NCI-H146 (cell line): ENCODE measurements around the gene ERCC6L2.

Source experiments
- DNase-seq: peaks from one replicate; lab custom pipeline; 2025; lab: John Stamatoyannopoulos, UW

Gene ERCC6L2

DNA sequence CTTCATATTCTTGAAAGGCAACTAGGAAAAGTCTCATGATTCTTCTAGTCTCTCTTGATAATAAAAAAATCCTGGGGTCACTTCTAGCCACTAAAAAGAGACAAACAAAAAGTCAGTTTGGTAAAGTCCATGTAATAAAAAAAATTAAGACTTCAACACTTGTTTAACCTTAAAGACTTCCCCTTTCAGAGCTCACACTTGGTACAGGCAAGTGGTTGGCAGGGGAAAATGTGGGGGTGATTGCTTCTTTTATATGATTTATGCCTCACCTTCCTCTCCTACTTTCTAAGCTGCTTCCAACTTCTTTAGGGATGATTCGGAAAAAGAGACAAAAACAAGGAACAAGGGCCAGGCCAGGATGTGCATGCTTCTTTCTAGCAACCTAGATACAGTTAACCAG, 5.1 kb upstream of the ERCC6L2 start:
- DNase-seq = no peak

DNA sequence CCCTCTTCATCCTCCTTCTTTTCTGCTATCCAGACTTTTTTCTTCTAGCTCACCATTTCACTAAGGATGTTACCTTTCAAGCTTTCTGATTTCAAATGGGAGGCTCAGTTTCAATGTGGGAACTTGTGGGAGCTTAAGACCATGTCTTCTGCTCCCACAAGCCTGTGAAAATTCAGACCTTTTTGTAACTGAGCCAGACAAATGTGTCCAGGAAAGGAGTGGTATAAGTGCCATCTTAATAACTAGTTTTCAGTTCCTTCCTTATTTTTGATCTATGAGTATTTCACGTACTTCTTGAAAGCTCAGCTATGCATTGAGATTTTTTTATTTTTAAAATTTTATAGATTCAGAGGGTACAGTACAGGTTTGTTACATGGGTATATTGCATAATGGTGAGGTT, 4.6 kb upstream of the ERCC6L2 start:
- no peak for DNase-seq

DNA sequence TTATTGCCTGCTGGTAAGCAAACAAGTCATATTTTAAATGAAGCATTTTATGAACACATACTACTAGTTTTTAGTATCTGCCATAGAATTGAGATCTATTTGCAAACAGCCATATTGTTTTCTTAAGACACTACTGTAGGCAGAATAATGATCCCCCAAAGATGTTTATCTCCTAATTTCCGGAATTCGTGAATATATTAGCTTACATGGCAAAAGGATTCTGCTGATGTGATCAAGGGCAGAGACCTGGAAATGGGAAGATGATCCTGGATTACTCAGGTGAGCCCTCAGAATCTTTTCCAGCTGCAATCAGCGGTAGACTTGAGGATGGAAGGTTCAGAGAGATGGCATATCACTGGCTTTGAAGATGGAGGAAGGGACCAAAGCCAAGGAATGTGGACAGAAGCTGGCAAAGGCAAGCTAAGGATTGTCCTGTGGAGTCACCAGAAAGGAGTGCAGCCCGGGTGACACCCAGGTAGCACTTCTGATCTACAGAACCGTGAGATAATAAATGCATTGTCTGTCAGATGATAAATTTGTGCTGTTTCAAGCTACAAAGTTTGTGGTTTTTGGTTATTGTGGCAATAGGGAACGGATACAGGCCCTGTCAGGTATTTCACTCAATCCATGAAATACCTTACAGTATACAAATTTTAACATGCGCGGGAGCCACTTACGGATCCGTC, 1.0 kb upstream of the ERCC6L2 start:
- no peak for DNase-seq

DNA sequence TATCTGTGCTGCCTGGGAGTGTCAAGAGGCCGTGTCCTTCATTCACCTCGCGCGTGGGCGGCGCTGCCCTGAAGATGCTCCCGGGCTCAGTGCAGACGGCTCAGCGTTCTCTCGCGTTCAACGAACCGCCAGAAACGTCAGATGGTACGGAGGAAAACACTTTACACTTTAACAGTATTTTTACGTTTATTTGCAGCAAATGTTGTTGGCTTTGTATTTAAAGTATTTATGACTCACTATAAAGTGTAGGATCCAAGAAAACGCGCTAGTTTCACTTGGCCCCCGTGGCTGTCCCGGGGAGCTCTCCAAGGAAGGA, 544 bp upstream of the ERCC6L2 start:
- no peak for DNase-seq

DNA sequence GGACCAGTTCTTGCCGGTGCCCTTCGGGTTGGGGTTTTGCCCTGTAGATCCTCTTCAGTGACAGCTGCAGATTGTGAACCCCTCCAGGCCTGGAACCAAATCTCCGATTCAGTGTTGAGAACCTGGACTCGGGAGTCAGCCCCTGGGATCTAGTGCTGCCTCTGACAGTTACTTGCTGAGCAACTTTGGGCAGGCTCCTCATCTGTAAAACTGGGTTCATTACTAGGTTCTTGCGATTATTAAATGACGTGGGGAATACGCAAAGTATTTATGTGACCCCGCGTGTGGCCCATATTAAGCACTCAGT, 600 bp downstream of the ERCC6L2 start:
- DNase-seq = no peak

DNA sequence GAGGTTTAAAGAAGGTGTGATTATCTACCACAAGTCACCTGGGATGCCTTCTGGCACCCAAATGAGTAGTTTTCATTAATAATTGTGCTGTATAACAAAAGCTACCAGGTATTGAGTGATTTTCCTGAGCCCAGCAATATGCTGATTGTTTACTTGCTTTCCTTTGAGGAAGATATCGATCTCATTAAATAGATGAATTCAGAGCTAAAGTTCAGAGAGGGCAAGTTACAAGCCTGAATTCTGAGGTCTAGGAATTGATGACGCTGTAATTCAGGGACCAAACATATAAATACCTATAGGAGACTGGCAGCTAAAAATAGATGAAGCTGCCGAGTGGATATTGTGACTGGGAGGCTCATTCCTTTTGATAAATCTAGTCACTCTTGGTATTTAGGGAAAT, 1.1 kb downstream of the ERCC6L2 start:
- DNase-seq = no peak

DNA sequence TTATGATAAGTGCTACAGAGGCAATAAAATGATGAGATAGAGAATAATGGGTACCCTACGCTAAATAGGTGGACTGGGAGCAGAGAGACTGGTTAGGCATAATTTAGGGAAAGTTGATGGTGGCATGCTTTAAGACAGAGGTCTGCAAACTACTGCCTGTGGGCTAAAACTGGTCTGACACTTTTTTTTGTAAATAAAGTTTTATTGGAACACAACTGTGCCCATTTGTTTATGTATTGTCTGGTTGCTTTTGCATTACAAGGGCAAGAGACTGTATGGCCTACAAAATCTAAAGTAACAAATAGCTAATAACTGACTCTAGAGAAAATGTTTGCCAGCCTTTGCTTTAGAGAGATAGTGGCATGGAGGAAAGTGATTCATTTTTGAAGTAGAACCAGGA, 2.5 kb downstream of the ERCC6L2 start:
- DNase-seq = no peak

DNA sequence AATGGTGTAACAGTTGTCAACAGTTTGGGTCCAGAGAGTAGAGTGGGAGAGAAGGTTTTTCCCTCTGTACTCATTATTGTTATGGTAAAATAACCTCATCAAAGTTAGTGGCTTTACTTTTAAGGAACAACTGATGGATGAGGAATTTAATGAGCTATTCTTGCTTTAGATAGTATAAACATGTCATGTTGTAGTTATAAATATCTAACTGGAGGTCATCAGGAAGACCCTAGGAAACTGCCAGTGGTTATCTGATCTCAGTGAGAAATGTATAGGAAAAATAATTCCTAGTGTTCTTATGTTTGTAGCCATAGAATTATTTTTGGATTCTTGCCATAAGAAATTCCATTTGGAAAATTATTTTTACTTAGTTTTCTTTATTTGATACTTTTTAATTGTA, 4.1 kb downstream of the ERCC6L2 start:
- no peak for DNase-seq

DNA sequence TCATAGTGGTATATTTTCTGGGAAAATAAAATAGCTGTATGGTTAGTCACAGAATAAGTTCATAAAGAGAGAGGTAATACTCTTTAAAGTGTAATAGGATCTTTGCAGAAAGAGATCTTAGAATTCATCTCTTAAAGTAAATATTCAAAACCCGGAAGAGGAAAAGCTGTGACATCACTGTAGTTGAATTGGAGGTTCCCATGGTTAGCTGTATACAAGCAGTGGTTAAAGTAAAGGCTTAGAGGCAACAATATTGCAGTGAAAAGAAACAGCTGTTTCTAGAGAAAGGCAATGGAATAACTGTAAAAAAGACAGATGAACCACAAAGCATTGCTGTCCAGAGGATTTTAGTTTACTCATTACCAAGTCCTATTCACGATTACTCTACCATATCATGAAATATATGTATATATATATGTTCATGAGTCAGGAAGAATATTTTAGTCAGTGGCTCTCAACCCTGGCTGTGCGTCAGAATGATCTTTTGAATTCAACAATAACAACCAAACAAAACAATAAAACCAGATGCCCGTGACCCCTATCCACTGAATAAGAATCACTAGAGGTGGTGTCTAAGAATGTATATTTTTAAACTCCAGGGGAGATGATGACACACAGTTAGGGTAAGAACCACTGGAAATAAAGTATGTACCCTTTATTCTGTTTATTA, 4.7 kb downstream of the ERCC6L2 start:
- no peak for DNase-seq

DNA sequence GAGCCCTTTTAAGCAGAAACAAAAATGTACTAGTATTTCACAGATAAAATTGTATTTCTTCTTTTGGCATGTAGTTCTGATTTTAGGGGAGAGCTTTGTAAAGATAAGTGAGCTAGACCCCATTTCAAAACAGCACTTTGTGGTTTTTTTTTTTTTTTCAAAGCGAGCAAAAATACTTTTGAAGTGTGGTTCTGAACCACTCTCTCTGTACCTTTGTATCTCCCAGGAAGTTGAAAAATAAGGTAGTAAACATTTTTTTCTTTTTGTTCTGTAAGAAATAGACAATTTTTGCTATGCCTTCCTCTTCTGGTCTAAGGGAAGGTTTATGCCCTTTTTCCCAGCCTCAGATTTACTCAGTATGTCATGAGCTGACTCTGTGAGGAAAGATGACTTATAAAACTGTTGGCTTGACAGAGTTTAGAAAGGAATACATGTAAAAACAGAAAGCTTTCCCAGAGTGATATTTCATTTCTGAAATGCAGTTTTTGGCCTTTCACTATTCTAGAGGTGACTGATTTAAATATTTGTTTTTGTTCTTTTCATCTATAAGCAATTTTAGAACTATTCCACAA, 12.5 kb downstream of the ERCC6L2 start:
- DNase-seq = no peak

DNA sequence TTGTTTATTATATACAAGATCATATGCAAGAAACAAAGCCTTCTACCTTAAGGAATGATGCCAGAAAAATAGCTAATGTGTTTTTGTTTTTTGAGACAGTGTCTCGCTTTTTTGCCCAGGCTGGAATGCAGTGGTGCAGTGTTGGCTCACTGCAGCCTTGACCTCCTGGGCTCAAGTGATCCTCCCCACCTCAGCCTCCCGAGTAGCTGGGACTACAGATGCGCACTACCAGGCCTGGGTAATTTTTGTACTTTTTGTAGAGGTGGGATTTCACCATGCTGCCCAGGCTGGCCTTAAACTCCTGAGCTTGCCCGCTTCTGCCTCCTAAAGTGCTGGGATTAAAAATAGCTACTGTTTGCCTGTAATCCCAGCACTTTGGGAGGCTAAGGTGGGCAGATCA, 15.1 kb downstream of the ERCC6L2 start:
- DNase-seq = no peak

DNA sequence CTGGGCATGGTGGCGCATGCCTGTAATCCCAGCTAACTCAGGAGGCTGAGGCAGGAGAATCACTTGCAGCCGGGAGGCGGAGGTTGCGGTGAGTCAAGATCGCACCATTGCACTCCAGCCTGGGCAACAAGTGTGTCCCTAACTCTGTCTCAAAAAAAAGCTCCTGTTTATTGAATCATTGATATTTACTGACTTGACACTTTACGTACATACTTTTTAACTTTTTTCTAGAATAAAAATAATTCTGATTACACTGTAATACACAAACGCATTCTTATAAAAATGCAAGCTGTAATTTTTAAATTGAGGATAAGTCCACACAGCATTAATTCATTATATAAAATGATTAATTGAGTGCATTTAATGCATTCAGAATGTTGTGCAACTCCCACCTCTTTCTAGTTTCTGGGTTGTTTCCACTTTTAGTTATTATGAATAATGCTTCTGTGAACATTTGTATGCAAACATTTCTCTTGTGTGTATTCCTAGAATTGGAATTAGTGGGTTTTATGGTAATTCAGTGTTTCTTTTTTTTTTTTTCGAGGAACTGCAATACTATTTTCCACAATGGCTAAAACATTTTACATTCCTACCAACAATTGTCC, 15.7 kb downstream of the ERCC6L2 start:
- DNase-seq = no peak

DNA sequence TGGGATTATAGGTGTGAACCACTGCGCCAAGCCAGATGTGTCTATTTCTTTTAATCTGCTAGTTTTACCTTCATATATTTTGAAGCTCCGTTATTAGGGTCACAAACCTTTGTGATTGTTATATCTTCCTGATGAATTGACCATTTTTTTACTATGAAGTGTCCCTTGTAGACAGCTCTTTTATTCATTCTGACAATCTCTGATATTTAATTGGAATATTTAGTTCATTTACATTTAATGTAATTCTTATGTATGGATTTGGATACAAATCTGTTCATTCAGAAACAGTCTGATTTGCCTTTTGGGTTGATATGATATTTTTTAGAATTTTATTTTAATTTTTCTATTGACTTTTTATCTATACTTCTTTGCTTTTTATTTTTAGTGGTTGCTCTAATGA, 17.2 kb downstream of the ERCC6L2 start:
- no peak for DNase-seq

DNA sequence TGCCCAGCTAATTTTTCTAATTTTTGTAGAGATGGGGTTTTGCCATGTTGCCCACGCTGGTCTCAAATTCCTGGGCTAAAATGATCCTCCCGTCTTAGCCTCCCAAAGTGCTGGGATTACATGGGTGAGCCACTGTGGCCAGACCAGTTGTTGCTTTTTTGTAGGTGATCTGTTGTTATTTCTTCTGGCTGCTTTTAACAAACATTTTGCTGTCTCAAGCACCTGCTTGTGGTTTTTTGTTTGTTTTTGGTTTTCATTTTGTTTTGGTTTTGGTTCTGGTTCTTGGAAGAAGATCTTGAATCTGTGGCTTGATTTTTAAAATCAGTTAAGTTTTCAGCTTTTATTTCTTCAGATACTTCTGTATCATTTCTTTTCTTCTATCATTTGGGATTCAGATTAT, 21.1 kb downstream of the ERCC6L2 start:
- DNase-seq = no peak

DNA sequence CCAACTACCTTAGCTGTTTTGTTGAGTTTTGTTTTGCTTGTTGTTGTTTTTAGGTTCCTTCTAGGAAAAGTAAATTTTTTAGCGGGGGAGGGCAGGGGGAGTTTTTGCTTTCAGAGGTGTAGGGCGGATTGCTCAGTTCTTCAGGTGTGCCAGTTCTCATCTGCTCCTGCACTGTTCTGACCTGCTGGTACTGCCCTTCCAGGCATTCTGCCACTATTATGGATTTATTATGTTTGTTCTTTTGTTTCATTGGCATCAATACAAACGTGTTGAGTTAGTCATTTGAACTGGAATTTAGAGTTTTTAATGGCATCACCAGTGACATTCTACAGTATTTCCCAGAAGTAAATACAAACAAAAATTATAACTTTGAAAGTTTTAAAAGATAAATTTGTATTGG, 26.0 kb downstream of the ERCC6L2 start:
- no peak for DNase-seq

DNA sequence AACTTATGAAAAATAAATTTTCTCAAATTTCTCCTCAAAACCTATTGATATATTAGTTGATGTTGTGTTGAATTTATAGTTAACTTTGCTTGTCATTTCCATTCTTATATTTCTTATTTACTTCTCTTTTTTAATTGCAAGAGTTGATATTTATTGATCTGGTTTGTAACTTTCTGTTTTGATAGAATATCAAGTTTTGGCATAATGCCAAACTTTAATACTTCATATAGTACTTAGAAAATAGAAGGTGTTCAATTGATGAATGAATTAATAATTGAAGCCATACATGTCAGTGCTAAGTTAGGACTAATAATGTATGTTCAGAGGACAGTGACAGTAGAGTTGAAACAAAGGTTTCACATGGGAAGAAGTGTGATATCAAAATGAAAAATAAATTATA, 27.9 kb downstream of the ERCC6L2 start:
- no peak for DNase-seq

DNA sequence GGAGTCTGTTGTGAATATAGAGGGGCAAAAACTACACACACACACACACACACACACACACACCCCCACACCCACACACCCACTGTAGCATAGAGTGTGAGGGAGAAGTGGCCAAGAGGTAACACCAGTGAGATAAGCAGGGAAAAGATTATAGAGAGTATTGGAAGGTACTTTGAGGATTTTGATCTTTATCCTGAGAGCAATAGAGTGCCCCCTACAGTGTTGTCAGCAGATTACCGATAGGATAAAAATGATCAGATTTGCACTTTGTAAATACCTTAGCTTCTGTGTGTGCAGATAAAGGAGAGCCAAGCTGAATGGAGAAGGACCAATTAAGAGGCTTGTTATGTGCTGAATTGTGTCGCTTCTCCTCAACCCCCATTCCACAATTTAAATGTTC, 32.3 kb downstream of the ERCC6L2 start:
- no peak for DNase-seq

DNA sequence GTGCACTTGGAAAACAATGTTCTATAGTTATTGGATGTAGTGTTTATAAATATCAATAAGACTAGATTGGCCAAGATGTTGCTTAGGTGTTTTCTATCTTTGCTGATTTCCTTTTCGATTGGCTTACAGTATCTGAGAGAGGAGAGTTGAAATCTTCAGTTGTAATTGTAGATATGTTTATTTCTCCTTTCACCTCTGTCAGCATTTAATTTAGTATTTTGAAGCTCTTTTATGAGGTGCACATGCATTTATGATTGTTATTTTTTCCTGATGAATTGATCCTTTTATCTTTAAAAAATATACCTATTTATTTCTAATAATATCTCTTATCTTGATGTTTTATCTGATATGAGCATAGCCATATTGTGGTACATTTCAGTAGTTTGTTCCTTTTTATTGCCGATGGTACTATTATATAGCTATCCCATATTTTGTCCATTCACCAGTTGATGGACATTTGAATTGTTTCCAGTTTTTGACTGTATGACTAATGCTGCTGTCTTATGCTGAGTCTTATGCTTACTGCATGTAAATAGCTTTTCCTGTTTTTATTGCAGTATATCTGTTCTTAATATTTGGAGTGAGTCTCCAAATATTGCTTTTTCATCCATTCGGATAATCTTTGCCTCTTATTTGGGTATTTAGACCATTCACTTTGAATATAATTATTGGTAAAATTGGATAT, 34.7 kb downstream of the ERCC6L2 start:
- DNase-seq = no peak

DNA sequence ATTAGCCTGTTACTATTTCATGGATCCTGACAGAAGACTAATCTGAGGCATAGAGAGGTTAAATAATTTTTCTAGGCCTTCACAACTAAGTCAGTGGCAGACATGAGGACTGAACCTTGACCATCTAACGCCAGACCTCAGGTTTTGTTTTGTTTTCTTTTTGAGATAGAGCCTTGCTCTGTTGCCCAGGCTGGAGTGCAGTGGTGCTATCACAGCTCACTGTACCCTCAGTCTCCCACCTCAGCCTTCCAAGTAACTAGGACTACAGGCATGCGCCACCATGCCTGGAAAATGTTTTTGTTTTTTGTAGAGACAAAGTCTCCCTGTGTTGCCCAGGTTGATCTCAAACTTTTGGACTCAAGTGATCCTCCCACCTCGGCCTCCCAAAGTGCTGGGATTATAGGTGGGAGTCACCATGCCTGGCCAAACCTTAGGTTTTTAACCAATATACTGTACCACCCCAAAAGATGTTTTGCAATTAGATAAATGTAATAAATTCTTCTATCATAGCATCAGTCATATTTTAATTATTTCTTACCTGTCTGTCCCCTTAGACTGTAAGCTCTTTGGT, 35.4 kb downstream of the ERCC6L2 start:
- no peak for DNase-seq

DNA sequence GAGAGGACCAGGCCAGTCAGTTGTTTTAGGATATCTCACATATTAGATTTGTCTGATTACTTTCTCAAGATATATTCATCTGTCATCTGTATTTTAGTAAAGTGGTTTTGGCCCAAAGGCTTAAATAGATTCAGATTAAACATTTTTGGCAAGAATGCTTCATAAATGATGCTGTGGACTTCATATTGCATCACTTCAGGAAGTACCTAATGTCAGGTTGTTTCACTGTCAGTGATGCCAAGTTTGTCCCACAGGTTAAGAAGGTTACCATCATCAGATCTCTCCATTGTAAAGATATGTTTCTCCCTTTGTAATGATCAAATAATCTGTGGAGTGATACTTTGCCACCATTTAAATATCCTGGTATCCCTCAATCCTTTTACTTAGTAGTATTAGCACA, 37.3 kb downstream of the ERCC6L2 start:
- no peak for DNase-seq

DNA sequence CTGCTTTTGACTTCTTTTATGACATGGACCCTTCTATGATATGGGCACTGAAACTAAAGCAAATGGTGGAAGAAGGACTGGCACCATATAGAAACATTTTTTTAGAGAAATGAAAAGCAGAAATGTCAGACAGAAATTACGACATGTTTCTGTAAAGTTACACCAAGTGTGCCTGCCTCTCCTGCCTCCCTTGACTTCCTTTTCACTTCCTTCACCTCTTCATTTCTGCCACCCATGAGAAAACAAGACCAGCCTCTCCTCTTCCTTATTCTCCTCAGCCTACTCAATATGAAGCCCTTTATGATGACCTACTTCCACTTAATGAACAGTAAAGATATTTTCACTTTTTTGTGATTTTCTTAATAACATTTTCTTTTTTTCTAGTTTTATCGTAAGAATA, 44.5 kb downstream of the ERCC6L2 start:
- DNase-seq = no peak

DNA sequence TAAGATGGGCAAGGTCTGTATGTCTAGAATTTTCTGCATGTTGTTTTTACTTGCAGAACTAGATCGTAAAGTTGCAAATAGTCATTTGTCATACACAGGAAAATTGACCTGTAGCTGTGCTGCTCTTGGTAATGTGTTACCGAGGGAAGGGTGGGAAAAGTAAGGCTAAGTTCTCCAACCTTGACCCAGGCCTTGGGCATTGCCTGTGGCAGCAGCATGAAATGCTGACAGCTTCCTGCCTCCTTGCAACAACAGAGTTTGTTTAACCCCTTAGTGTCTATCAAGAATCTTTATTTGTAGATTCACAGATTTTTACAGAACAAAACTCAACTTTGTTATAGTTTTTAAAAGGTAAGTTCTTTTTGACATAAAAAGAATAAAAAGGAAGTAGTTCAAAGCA, 48.3 kb downstream of the ERCC6L2 start:
- no peak for DNase-seq

DNA sequence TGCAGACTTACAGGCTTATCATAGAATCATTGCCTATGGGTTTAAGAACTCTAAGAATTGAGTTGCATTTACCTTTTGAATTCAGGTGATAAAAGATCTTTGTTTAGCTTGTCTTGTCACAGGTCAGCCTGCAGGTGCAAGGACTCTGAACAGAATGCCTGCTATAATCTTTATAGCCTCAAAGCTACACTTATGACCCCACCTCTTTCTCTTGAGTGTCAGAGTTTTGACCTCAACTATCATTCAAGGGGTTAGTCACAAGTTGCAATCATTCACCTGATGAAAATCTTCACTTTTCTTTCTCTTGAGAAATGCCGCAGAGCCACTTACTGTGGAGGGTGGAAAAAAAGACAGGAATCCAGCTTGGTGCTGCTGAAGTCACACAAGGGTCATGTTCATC, 49.5 kb downstream of the ERCC6L2 start:
- DNase-seq = no peak
